Right atrium auricular region (tissue), 2 donors: ENCODE results near the gene TRAF3. TPM values are rescaled to one million over a fixed set of nuclear protein-coding genes. Genes with fewer than 3 reads are reported as not detected.
"Not testable (repeated sequence)": the region's sequence is repeated elsewhere in the genome, so short reads cannot be mapped to it uniquely, and the experiment has no call there.

Source experiments
- DNase-seq: peaks from one replicate; pipeline ENCODE4 v3.0.0-alpha.2; 2019; ENCODE audit warnings: low spot score
- H3K27ac ChIP-seq, 2 donors: fragments of 200-600 bp; sonication (generic); 1 replicate in 1 of 2; 2 replicates in 1 of 2; pipeline ENCODE4 v1.5.1; 2016 to 2019
- H3K27me3 ChIP-seq, 2 donors: fragments of 200-600 bp; sonication (generic); one replicate each; pipeline versions ENCODE4 v1.5.1 to v1.6.0; 2017 to 2019
- H3K36me3 ChIP-seq: fragments of 200-600 bp; sonication (generic); one replicate; pipeline ENCODE4 v1.5.1; 2016
- H3K4me1 ChIP-seq, 2 donors: fragments of 200-600 bp; sonication (generic); one replicate each; pipeline versions ENCODE4 v1.5.1 to v1.6.0; 2017 to 2019
- H3K4me3 ChIP-seq, 2 donors: fragments of 200-600 bp; sonication (generic); 1 replicate in 1 of 2; 2 replicates in 1 of 2; pipeline ENCODE4 v1.5.1; 2017 to 2019; ENCODE audit warnings: mild to moderate bottlenecking in 1 of 2, moderate library complexity in 1 of 2
- H3K9me3 ChIP-seq, 2 donors: fragments of 200-600 bp; sonication (generic); one replicate each; pipeline ENCODE4 v1.5.1; 2019
- CTCF ChIP-seq, 2 donors: fragments of 200-600 bp; sonication (generic); IDR thresholded peaks; one replicate each; pipeline ENCODE4 v1.5.1; 2019; ENCODE audit warnings: antibody characterized with exemption in 2 of 2
- total RNA-seq, 2 donors: library from RNA; depleted of rRNA; stranded (reverse); fragments of >200 nt; gene quantifications; one replicate each; pipeline ENCODE4 v1.1.0, GENCODE V29; 2016

The TRAF3 gene
- total RNA-seq, 2 donors from 2014 or later: 9.1 to 10.0 TPM

- no peak for DNase-seq
- no peaks in the 10 kb centered on the region for H3K9me3 ChIP-seq
- TF ChIP-seq CTCF (IDR thresholded peaks at IDR 0.05): no peak
- peak overlapping the region in 1 of 2 donors; percentile 31 for H3K4me3 ChIP-seq
- H3K4me1 ChIP-seq: peaks cover 0 to 16% of the 10 kb centered on the region in 2 donors
- H3K36me3 ChIP-seq: no peaks in the 10 kb centered on the region
- H3K27me3 ChIP-seq: peaks cover 8 to 16% of the 10 kb centered on the region in 2 donors
- H3K27ac ChIP-seq: no peak overlapping the region
Observed at GRCh38 chr14:102923201-102923924, 146.1 kb downstream of the TRAF3 start.

- H3K4me3 ChIP-seq: no peak overlapping the region
- no peak for DNase-seq
- H3K9me3 ChIP-seq: no peaks in the 10 kb centered on the region
- H3K36me3 ChIP-seq: no peaks in the 10 kb centered on the region
- H3K4me1 ChIP-seq: peaks cover 0 to 23% of the 10 kb centered on the region in 2 donors
- TF ChIP-seq CTCF (IDR thresholded peaks at IDR 0.05): no peak
- no peak overlapping the region for H3K27ac ChIP-seq
- peaks cover 10 to 23% of the 10 kb centered on the region in 2 donors for H3K27me3 ChIP-seq
Observed at GRCh38 chr14:102923925-102924486, 146.8 kb downstream of the TRAF3 start.

- no peaks in the 10 kb centered on the region for H3K9me3 ChIP-seq
- H3K4me3 ChIP-seq: no peak overlapping the region
- no peak for DNase-seq
- H3K36me3 ChIP-seq: no peaks in the 10 kb centered on the region
- no peak overlapping the region for H3K27ac ChIP-seq
- peaks cover 10 to 32% of the 10 kb centered on the region in 2 donors for H3K27me3 ChIP-seq
- TF ChIP-seq CTCF (IDR thresholded peaks at IDR 0.05): no peak
- H3K4me1 ChIP-seq: peaks cover 0 to 32% of the 10 kb centered on the region in 2 donors
Observed at GRCh38 chr14:102924632-102925588, 147.7 kb downstream of the TRAF3 start.

- Histone ChIP-seq H3K36me3 (no peaks in the 10 kb centered on the region), H3K27ac (no peak overlapping the region), H3K4me3 (no peak overlapping the region), H3K27me3 (peaks cover 10 to 39% of the 10 kb centered on the region in 2 donors), H3K9me3 (no peaks in the 10 kb centered on the region), H3K4me1 (peaks cover 0 to 39% of the 10 kb centered on the region in 2 donors)
- DNase-seq: no peak
- no peak for TF ChIP-seq CTCF (IDR thresholded peaks at IDR 0.05)
Observed at GRCh38 chr14:102925646-102926045, 148.4 kb downstream of the TRAF3 start.

GRCh38 chr14:102926104-102926503, 148.9 kb downstream of the TRAF3 start:
- Histone ChIP-seq H3K4me1 (peaks cover 0 to 42% of the 10 kb centered on the region in 2 donors), H3K4me3 (no peak overlapping the region), H3K36me3 (no peaks in the 10 kb centered on the region), H3K9me3 (no peaks in the 10 kb centered on the region), H3K27me3 (peaks cover 10 to 42% of the 10 kb centered on the region in 2 donors), H3K27ac (no peak overlapping the region)
- no peak for DNase-seq
- no peak for TF ChIP-seq CTCF (IDR thresholded peaks at IDR 0.05)

GRCh38 chr14:102926840-102927239, 149.6 kb downstream of the TRAF3 start:
- peaks cover 0 to 42% of the 10 kb centered on the region in 2 donors for H3K4me1 ChIP-seq
- not testable (repeated sequence) for H3K9me3 ChIP-seq, DNase-seq, H3K27ac ChIP-seq, H3K36me3 ChIP-seq, H3K4me3 ChIP-seq
- H3K27me3 ChIP-seq: peaks cover 10 to 42% of the 10 kb centered on the region in 2 donors
